Measurements from ENCODE around the gene STXBP3. TPM values are rescaled to one million over a fixed set of nuclear protein-coding genes. Genes with fewer than 3 reads are reported as not detected.
"Not testable (repeated sequence)": the region's sequence is repeated elsewhere in the genome, so short reads cannot be mapped to it uniquely, and the experiment has no call there.

The STXBP3 gene
- polyA plus RNA-seq, 1 donor: 33.3 TPM

DNA sequence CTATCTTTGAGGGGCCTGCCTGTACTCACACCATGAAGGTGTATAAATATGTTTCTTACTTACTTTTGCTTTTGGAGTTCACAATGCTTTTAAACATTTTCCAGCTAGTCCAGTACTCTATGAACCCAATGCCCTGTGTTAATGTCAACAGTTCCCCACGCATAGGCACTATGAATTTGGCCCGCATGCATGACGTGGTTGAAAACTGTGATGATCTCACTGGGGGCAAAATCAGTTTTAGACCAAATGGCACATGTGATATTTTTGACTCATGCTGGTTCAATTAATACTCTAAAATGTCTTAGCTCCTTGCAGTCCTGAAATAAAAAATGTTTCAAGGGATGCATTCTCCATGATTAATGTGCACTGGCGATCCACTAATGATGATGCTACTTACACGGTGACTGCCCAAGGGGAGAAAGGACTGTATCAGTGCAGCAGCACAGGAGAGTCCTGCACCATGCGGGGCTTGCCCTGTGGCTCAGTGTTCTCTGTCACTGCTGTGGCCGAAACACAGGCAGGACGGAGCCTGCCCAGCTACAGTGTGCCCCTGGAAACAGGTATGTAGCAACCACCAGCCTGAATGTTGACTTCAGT lies 18.0 kb upstream of the STXBP3 start:
- DNase-seq (ENCODE audit: low read depth): no peak

DNA sequence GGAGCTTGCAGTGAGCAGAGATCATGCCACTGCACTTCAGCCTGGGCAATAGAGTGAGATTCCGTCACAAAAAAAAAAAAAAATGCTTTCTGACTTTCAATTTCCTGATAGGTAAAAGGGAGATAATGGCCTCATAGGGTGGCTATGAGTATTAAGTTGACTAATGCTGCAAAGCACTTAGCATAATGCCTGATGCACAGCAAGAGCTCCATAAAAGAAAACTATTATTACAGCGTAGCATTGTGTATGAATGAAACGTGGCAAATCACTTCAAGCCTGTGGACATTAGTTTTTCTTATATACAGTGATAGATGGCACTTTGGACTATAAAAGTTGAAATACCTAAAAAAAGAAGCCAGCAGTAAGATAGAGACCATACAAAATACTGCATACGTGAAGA lies 17.0 kb upstream of the STXBP3 start:
- DNase-seq (ENCODE audit: low read depth): no peak

DNA sequence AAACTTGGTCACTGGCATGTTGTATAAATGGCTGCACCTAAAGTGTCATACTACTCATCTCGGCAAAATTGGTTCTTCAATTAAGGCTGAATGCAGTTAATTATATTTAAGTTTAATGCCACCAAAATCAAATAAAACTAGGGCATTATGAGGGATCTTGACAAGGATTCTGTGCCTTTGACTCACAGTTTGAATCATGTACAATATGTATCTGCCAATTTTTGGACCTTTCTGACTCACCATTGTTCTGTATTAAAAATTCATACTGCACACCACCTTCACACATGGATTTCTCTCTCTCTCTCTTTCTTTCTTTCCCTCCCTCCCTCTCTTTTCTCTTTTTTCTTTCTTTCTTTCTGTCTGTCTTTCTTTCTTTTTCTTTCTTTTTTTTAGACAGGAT lies 14.1 kb upstream of the STXBP3 start:
- no peak for DNase-seq (ENCODE audit: low read depth)

DNA sequence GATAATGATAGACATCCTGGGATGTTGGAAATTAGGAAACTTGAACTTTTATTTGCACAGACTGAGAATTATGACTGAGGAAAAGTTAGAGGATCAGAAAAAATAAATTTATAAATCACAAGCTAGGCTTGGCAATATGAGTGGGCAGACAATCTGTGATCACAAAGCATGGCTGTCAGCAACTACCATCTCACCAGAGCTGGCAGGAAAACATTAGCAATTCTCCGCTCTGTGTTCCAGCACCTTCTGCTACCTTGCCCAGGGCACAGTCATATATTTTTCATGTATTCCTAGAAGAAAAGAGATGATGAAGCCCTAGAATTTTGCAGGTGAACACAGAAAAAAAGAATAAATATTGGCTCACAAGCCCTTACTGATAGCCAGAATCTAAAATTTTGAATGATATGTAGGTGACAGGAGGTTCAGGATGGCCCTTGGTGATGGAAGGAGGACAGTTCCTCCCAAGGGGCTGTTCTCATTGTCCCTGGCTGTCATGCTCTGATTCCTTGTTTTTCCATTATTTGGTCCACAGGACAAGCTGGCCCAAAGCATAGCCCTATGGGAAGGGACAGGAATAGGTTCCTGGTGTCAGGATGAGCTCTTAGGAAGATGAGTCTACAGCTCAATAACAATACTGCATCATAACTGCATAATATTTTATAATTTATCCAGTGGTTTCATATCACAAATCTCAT lies 12.2 kb upstream of the STXBP3 start:
- no peak for DNase-seq (ENCODE audit: low read depth)

DNA sequence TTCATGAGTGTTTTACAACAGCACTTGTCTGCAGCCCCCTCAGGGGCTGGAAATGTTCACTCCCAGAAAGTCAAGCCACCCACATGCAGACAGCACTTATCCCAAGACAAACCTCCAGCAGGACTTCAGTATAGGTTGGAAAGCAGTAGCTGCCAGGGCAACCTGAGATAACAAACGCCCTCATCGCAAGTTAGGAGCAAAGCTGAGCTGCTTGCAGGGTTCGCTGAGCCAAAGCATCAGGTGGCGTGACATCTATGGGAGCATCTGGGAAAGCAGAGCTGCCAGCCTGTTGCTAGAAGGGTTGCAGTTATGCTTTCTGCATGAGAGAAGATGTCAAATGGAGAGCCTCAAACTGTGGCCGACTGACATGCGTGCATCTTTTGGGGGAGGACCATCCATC lies 4.2 kb upstream of the STXBP3 start:
- DNase-seq (ENCODE audit: low read depth): no peak

DNA sequence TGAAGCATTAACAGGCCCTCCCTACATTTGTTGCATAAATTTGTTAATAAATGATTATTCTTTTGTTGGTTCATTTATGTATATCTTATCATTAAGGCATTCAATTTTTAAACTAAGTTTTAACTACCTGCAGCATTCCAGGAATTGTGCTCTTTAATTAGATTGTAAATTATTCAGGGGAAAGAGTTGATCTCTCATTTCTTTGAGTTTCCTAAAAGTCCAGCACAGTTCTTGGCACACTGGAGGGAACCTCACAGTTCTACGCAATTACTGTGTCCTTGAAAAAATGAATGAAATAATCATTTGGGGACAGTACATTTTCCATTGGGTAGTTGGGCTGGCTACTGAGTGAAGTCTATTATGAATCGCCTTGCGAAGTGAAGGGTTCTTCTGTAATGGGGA lies 493 bp upstream of the STXBP3 start:
- DNase-seq (ENCODE audit: low read depth): no peak

DNA sequence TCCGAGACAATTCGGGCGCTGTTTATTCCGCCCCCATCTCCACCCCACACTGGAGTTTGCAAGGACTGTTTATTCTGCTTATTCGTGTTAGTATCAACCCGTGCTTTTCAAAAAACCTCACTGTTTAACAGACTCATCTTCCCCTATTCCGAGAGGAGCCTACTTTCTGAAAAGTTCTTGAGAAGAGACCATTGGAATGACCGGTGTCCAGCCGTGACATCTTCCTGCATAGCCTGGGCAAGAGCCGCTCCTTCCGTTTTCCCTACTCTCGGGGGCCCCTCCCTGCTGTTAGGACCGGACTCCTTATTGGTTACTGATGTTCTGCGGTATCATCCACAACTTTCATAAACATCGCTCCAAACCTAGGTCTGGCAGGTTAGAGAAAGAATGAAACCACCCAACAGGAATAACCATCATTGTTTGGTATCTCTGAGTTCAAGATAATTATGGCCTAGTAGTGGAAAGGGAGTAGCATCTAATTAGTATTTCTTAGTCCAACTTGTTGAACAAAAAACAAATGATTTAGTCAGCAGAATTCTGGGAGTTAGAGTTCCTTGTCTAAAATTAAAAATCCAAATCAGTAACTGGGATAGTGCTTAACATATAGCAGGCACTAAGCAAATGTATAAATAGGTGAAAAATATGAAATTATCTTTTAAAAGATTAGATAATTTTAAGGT lies 837 bp downstream of the STXBP3 start:
- peak; percentile 71 for DNase-seq (ENCODE audit: low read depth)

DNA sequence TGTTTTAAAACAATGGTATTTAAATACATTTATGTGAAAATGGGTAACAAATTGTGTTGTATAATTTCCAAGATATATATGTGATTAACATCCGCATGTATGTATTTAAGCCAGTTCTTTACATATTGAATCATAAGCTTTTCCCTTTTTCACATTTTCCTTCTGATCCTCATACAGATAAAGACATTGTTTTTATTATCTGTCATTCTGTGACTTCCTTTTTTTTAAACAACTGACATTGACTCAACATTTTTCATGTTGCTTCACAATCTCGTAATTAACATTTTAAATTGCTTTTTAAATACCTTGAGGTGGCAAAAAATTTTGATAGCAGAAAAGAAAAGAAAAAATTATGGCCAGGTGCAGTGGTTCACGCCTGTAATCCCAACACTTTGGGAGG lies 1.4 kb downstream of the STXBP3 start:
- DNase-seq (ENCODE audit: low read depth): no peak

DNA sequence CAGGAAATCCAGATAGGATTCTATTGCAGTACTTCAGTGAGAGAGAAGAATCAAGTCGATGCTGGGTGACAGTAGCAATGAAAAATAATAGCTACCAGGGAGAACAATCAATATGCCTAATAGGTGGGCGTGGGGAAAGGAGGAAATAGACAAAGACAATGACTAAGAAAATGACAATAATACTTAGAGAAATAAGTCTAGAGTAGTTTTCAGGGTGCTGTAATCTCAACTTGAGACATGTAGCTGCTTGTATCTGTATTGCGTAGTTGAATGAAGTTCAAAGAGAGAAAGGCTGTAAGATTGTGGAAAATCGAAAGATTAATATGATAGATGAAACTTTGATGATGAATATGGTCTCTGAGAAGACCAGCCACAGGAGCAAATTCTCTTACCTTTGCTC lies 2.6 kb downstream of the STXBP3 start:
- DNase-seq (ENCODE audit: low read depth): no peak

DNA sequence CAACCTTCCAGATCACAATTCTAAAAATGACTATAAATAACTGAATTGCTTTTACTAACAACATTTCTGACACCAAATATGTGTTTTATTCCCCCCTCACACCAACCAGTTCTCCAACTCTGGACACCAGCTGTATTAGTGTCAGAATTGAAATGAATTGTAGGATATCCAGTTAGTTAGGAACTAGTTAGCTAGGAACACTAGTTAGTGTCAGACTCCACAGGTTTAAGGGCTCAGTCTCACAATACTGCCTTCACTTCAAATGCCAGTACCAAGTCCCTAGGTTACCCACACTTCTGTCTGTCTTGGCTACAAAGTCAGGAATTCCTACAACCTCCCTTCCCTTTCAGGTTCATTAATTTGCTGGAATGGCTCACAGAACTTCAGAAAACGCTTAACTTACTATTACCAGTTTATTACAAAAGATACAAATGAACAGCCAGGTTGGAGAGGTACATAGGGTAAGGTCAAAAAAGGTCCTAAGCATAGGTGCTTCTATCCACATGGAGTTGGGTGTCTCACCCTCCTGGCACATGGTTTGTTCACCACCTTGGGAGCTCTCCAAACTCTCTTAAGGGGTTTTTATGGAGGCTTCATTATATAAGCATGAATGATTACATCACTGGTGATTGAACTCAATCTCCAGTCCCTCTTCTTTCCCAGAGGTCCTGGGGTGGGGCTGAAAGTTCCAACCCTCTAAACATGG lies 4.2 kb downstream of the STXBP3 start:
- no peak for DNase-seq (ENCODE audit: low read depth)

DNA sequence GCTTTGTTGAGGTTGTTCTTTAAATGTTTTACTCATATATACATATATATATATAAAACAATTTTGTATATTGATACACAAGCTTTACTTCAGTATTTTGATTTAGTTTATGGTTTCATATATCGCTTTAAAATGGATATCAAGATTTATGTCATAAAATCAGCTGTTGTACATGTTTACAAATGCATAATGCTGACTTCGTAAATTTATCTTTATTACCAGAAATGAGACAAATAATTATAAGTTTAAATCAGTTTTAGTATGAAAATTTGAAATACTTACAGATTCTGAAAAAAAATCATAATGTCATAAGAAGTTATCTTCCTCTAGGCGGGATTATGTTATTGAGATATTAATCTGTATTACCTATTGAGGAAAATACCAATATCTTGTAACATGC lies 6.9 kb downstream of the STXBP3 start:
- DNase-seq (ENCODE audit: low read depth): no peak

DNA sequence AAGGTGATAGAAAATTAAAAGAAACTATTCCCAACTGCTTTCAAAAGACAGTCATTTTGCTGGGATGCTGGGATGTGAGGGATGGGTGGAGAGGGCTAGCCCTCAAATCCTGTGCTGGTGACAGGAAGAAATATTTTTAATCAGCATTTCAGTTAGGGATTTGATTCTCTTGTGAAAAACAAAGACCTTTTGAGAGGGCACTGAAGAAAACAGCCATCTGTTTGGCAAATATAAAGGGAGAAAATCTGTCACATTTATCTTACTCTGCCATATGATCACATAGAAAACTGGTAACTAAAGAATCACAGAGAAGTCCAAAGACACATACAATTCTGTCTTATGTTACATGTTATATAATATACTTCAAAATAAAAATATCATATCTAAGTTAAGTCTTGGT lies 12.3 kb downstream of the STXBP3 start:
- no peak for DNase-seq (ENCODE audit: low read depth)

DNA sequence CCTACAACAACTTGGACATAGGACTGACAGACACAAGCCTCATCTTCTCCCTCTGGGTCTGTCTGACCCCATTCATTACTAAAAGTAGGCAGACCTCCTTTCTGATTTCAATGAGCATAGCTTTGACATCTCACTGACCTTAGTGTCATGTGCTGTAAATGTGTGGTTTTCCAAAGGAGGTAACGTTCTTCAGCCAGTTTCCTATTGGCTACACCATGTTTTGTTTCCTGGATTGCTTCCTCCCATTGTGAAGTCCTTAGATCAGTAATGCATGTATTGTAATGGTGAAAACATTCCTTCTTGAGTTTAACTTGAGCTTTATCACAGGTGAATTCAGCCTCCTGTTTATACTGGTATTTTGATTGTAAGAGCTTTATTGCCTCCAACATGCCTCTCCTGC lies 20.6 kb downstream of the STXBP3 start:
- DNase-seq (ENCODE audit: low read depth): no peak

DNA sequence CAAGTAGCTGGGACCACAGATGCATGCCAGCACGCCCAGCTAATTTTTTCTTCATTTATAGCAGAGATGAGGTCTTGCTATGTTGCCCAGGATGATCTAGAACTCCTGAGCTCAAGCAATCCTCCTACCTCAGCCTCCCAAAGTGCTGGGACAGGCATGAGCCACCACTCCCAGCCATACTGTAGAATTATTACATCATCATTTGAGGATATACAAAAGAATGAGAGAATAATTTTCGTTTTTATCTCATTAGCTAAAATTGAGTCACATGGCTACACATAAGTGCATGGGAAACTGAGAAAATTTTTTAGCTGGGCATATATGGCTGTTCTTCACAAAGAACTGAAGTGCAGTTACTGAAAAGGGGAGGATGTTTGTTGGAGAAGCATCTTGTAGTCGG lies 21.2 kb downstream of the STXBP3 start:
- no peak for DNase-seq (ENCODE audit: low read depth)

DNA sequence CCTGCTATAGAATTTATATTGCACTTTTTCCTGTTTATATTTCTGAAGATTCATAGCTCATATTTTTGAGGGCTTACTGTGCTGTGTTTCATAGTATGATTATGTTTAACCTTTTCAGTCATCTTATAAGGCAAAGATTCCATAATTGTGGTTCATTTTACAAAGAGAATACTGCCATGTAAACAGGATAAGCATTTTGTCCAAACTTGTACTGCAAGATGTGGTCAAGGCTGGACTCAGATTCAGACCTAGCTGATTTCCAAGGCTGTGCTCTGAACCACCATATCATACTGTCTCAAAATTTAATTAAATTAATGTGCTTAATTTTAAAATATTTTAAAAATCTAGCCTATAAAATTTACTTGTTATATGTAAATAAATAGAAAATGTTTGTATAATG lies 31.4 kb downstream of the STXBP3 start:
- DNase-seq (ENCODE audit: low read depth): no peak

DNA sequence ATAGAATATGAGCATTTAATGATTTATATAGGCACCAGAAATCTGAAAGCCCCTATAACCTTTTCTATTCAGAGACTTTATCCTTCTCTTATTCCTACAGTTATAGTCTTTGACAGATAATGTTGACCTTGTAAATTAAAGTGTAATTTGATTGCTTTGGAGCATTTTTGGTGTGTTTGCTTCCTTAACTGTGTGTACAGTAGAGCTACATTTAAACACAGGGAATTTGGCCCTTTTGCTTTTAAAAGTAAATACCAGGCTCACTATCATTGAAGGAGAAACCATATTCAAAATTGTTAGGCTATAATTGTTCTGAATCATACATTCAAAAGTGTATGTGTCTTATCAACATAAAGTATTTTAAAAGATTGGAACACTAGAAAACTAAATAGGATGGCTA lies 33.0 kb downstream of the STXBP3 start:
- DNase-seq (ENCODE audit: low read depth): no peak

DNA sequence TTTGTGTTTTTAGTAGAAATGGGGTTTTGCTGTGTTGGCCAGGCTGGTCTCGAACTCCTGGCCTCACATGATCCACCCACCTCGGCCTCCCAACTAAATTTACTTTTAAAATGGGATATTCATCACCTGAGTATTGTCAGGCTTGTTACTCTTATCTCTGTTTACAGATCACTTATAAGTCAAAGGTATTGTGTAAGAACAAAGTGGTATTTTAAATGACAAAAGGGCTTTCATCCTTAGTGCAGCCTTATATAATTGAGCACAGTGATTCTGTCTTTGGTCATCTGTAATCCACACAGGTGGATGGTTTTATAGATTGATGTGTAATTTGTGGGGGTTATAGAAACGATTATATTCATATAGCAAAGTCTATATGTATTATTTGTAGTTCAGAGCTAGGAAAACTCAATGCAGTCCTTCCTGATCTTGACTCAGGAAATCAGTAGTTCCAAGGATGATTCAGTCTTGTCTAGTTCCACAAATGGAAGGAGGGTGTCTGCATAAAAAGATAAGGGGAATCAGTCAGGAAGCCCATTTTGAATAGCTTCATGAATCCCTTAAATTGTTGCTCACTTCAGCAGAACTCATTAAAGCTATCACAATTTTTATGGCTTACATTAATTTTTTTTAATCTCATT lies 34.6 kb downstream of the STXBP3 start:
- no peak for DNase-seq (ENCODE audit: low read depth)

DNA sequence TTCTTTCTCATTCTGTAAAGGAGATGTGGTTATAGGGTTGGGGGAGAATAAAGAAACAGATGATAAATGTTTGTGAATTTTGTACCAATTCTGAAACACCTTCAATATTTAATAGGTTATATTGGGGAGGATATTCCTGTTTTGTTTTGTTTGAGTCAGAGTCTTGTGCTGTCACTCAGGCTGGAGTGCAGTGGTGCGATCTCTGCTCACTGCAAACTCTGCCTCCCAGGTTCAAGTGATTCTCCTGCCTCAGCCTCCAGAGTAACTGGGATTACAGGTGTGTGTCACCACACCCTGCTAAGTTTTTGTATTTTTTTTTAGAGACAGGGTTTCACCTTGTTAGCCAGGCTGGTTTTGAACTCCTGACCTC lies 35.1 kb downstream of the STXBP3 start:
- not testable (repeated sequence) for DNase-seq (ENCODE audit: low read depth)

DNA sequence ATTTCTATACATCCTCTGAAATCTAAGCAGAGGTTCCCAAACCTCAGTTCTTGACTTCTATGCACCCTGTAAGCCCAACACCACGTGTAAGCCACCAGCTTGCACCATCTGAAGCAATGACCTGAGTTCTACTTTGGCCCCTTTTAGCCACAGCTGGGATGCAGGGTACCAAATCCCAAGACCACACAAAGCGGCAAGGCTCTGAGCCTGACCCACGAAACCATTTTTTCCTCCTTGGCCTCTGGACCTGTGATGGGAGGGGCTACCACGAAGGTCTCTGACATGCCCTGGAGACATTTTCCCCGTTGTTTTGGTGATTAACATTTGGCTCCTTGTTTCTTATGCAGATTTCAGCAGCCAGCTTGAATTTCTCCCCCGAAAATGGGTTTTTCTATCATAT lies 38.8 kb downstream of the STXBP3 start:
- DNase-seq (ENCODE audit: low read depth): no peak

DNA sequence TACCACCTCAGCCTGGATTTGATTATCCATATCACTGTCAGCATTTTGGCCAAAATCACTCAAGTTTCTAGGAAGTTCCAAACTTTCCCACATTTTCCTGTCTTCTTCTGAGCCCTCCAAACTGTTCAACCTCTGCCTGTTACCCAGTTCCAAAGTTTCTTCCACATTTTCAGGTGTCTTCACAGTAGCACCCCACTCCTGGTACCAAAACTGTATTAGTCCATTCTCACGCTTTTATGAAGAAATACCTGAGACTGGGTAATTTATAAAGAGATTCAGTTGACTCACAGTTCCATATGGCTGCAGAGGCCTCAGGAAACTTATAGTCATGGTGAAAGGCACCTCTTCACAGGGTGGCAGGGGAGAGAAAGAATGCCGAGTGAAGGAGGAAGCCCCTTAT lies 39.4 kb downstream of the STXBP3 start:
- DNase-seq (ENCODE audit: low read depth): no peak

DNA sequence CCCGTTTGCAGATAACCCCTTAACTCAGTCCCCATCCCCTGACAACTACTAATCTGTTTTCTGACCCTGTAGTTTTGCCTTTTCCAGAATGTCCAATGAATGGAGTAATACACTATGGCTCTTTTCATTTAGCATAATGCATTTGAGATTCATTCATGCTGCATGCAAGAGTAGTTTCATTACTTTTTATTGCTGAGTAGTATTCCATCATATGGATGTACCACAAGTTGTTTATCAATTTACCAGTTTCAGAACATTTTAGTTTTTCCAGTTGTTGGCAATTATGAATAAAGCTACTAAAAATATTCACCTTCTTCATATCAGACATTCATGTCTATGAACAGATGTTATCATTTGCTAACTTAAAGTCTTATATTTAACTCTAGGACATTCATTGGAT lies 45.3 kb downstream of the STXBP3 start:
- no peak for DNase-seq (ENCODE audit: low read depth)

DNA sequence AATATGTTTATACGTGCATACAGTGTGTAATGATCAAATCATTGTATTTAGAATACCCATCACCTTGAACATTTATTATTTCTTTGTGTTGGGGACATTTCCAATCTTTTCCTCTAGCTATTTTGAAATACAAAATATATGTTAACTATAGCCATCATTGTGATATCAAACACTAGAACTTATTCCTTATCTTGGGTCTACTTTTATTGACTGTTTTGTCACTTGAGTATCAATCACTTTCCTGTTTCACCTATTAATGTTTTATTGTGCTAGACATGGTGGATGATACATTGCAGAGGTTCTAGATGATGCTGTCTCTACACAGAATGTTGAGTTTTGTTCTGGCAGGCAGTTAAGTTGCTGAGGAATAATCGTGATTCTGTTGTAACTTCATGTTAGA lies 45.9 kb downstream of the STXBP3 start:
- DNase-seq (ENCODE audit: low read depth): no peak

Measured in forelimb muscle (tissue), 1 donor.